ENCODE results near the gene NFATC2.

Gene NFATC2

DNA sequence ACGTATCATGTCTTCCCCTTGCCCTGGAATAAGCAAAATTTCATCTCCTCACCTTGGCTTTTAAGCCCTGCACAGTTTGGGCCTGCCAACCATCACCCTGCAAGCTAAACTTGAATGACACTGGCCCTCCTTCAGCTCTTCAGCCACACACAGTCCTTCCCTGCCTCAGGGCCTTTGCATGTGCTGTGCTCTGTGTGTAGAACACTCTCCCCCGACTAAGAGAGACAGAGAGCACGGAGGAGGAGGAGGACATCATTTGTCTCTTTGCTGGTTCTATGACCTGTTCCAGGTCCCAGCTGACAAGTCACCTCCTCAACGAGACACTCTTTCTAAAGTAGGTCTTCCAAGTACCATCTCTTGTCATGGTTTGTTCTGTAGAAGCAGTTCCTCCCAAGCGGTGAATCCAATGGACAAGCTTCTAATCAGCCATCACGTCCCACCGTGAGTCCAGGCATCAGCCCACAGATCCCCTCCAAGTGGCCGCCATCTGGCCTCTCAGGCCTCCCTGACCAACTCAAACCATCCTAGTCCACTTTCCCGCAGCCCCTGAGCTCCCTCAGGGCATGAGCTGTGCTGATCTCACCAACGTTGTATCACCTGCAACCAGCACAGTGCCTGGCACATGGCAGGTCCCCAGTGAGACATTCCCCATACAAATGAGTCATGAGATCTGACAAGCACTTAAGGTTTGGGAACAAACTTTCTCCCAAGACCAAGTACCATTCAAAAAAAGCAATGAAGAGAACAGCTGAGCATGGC is 30.5 kb downstream of the NFATC2 start:
- peak; percentile 38 for DNase-seq

DNA sequence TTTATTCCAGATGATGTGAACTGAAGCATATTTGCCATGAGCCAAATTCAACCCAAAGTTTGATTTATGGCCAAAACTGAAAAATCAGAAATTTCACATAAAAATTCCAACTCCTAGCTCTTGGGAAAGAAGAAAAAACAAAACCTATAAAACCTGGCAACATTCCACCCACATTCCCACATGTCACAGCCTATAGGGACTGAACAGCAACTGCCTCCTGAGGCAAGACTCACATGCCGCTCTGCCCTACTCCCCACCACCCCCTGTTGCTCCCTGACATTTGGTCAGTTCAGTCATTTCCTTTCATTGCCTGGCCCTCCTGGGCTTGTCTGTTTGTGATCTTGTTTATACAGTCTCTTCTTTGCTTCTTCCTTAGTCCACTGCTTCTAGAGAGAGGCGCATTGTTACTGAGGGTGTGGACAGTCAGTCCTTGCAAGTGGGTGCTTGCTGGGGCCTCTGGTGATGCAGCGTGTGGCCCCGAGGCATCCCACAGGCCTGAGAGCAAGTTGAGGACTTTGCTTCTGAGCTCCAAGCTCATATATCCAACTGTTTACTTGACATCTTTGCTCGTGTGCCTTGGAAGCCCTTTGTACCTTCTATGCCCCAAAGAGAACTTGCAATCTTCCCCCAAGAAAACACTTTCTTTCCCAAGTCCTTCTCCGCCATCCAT is 31.4 kb downstream of the NFATC2 start:
- DNase-seq = no peak

DNA sequence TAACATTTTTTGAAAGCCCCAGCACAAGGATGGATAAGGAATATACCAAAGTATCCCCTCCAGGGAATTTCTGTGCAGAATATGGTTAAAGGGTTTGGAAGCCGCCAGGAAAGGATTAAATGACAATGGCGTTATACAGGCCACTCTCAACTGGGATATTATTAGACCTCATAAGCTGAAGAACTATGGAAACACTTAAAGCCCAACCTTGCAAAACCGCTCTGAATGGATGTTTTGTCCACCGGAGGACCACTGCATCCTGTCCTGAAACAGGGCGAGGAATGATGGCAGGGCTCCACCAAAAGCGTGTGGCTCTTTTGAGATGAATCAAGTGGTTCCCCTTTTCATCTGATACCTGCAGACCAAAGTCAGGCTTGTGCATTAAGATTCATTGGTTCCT is 32.4 kb downstream of the NFATC2 start:
- DNase-seq = no peak

DNA sequence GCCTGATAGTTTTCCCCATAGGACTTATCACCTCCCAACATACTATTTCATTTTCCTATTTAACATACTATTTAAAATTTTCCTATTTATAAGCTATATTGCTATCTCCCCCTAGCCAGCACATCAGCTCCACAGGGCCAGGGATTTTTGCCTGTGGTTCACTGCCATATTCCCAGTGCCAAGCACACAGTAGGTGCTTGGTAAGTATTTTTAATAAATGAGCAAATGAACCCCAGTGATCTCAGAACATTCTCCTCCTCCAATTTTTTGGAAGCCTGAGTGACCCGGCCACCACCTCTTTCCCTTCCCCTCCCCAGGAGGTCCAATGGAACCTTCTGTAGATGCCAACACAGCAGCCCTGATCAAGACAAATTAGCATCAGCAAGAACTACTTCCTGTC is 33.3 kb downstream of the NFATC2 start:
- no peak for DNase-seq

DNA sequence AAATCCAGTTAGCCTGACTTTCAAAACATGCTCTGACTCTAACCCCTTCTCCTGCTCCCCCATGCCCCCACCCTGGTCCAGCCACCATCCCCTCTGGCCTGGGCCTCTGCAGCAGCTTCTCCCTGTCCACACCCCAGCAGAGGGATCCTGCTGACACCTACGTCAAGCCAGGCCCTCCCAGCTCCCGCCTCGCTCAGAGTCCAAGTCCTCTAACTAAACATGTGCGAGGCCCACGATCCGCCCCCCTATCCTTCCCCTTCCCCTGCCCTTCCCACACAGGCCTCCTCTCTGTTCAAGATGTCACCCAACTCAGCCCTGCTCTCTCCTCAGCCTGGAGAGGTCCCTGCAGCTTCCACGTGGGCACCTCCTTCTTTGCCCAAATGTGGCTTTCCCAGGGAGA is 33.7 kb downstream of the NFATC2 start:
- DNase-seq = no peak

DNA sequence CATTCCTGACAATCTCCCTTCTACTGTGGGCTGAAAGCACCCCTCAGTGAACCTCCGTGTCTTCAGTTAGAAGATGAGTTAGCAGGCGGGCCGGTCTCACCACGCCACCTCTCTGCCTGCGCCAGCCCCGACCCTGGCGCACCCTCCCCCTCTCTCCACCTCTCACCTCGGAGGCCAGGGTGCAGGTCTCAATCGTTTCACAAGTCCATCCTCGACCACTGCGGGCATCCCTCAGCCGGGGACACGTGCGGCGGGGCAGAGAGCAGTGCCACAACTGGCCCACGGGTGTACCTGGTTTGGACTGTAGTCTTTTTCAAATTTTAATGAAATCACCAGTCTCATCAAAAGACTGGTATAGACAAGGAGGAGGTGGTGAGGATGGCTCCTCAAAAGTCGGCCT is 34.4 kb downstream of the NFATC2 start:
- no peak for DNase-seq

DNA sequence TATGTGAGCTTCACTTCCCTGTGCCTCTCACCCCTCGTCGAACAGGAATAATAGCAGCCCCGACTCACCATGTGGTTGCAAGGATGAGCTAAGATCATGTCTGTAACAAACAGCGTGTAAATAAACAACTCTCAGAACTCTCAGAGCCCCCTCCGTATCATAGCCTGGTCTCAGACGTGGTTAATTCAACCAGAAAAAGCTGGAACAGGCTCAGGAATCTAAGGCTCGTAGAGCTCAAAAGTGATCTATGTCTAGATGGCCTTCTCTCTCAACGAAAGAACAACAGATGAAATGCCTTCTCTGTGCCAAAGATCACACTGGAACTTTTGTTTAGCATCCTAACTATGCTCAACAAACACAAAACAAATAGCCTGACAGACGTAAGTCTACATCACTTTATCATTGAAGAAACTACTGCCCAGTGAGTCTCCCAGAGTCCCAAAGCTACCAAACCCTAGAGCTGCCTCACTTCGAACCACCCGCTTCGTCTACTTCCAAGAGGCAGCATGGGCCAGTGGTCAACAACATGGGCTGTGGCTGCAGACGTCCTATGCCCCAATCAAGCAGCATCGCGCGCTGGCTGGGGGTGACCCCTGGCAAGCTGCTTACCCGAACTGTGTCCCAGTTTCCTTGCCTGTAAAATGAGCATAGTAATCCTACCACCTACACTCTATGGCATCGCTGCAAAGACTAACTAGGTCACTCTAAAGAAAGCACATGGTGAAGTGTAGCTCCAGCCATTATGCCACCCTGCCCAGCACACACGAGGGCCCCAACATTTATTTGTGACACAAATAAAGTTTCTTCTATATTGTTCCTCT is 35.1 kb downstream of the NFATC2 start:
- no peak for DNase-seq

DNA sequence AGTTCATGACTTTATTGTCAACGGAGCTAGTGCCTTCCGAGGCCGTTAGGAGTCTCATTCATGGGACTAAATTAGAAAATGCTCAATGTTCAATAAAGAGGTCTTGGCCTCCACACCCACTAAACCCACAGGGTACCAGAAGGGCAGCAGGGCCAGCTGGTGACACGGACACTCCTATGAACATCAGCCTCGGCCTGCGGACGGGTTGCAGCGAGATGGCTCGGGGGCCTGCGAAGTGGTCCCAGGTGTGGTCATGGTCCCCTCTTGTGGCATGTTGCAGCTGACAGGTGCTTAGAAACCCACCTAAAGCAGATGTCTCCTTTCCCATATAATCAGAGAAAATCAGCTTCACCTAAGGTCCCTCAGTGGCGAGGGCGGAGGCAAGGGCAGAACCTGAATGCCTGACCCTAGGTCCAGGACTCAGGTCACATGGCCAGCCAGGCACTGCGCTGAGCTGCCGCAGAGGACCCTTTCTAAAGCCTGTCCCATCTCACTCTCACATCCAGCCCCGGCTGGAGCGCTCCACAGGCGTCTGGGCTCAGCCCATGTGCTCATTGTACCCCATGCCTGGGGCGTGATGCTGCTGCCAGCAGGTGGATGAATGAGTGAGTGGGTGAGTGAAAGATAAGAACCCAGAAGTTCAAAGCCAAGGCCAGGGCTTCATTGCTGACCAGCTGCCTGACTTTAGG is 35.8 kb downstream of the NFATC2 start:
- DNase-seq = no peak

DNA sequence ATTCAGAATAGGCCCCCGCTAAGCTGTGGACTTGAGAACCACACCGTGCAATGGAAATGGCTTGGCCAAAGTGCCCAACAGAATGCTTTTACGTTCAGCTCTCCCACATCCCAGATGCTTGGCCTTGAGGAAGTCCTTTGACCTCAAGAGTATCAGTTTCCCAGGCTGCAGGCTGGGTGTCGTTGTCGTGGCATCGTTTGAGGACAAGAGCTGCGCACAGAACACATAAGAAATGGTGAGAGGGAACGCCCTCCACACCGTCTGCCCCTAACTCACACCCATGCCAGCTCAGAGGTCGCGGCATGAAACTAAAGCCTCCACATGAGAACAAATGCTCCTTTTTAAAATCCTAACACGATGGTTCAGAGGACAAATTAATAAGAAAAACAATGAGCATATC is 37.0 kb downstream of the NFATC2 start:
- no peak for DNase-seq

DNA sequence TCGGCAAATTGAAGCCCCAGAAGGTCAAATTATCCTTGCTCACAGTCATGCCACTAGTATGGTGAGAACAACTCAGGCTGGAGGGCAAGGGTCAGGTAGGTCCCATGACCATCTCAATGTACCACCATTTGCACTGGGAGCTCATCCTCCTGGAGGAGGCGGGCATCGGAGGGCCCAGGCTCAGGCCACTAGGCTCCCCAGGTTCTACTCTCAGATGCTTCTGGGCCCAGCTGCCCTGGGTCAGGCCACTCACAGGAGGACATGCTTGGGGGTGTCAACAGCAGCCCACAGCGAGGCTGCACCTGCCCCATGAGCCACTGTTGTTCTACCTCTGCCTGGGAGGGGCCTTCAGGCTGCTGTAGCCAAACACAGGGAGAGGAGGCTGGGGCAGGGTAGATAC is 39.1 kb downstream of the NFATC2 start:
- no peak for DNase-seq

DNA sequence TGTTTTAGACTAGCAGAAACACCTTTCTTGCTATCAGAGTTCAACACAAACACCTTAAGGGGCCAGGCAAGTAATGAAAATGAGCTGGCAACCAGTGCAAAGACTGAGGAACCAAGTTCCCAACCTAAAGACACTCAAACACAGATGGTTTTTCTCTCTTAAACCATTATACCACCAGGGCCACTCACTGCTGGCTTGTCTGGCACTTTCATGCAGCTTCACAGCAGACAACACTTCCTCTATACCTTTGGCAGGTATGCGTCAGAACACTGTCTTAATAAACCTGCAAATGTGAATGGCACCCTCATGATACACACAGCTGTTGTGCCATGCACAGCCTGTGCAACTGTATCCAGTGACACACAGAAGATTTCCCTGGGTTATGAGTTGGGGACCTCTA is 41.6 kb downstream of the NFATC2 start:
- DNase-seq = no peak

DNA sequence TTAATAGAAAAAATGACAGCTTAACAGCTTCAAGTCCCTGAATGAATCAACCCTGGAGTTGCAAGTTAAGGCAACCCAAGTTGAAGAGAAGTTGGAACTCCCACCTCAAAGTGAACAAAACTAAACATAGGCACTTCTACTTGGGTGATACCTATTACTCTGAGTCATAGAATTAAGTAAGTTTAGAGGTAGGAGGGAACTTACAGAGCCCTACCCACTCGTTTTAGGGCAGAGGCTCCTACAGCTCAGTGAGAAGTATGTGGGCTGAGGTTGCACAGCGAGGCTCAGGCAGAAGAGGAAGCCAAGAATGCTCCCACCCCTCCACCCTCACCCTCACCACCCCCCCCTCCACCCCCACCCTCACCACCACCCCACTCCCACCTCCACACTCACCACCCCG is 42.2 kb downstream of the NFATC2 start:
- peak; percentile 38 for DNase-seq

DNA sequence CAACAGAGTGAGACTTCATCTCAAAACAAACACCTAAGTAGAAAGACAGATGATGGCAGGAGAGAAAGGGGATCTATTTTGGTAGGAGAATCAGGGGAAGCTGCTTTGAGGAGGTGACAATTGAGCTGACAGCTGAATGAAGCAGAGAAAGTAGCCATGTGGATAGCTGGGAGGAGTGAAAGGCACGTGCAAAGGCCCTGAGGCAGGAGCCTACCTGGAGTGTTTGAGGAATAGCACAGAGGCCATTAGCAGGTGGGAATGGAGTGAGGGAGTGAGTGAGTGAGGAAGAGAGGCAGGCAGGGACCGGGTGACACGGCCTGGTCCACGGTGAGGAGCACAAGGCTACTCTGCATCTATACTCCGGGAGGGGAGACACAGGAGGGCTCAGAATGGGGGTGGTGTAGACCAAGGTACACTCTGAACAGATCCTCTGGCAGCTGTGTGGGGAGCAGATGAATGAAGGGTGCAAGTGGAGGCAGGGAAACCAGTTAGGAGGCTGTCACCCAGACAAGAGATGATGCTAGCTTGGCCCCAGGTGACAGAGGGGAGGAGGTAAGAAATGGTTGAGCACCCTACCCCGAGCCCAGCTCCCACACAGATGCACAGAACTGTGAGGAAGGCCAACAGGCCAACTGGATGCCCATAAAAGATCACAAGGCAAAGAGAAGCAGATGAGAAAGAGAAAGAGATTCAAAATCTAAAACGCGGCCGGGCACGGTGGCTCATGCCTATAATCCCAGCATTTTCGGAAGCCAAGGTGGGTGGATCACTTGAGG is 43.6 kb downstream of the NFATC2 start:
- DNase-seq = no peak

DNA sequence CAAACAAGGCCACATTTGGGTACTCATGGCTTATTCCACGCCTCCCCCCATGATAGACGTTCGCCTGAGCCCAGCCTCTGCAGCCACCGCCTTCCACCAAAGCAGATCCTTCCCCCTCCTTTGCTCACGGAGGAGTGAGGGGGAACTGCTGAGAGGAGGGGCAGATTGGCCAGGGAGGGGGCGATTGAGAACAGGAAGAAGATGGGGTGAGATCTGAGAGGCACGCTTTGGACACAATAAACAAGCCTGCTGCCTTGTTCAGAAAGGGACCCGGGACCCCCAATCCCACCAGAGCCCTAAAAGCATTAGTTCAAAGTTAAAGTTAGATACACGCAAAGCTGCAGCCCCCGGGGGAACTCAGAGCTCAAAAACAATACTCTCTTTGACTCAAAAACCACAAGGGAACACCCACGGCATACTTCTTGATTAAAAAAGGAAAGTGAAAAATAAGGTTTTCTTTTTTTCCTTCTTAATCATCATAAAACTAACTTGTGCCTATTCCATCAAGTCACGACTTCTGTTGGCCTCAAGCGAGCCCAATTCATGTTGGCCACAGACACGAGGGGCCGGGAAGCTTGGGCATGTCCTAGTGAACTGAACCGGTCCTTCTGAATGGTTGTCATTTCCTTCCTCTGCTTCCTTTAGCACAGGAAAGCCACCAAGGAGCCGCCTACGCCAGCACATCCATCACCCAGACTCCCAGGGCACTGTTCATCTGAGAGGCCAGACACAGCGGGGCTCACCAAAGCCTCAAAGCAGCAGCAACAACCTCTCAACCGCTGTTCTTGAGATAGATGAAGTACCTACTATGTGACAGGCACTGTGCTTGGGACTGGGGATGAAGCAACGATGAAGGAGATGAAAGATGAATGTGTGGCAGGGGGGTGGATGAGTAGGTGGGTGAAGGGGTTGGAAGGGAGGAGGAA is 44.7 kb downstream of the NFATC2 start:
- DNase-seq = peak; percentile 53

DNA sequence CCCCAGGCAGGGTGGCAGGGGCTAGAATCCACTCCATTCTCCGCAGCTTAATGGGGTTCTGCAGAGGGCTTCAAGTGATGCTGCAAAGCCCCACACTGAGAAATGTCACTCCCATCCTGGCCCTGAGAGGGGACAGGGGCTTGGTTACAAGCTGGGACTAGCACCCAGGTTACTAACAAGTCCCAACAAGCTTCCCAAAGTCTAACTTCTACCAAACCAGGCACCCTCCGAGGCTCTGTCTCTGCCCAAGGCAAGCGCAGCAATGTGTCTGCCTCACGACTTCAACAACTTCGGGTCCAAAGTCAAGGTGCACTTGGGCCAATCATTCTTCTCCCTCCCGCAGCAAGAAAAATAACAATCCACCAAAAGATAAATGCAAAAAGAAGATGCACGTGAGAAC is 45.6 kb downstream of the NFATC2 start:
- no peak for DNase-seq

DNA sequence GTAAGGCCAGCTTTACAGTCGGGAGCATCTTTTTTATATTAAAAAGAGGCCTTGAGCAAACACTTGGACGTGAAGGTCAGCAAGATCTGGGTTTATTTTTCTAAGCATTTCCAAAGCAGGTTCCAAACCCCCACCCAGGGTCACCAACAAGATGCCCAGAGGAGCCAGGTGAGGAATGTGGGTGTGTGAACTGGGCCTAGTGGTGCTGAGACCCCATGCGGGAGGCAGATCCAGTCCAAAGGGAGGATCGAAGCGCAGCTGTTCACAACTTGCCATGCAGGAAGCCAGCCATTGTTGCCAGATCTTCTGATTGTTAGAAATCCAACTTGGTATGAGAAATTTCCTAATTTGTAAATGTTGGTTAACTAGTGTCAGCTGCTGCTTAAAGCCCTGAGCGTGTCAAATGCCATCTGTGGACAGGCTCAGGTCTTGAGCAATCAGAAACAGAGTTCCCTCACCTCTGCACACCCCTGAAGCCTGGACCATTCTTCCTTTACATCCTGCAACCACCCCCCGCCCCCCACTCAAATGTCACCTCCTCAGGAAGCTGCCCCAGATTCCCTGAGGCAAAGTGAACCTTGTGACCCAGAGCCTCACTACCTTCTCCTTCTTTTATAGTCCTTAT is 46.5 kb downstream of the NFATC2 start:
- no peak for DNase-seq

DNA sequence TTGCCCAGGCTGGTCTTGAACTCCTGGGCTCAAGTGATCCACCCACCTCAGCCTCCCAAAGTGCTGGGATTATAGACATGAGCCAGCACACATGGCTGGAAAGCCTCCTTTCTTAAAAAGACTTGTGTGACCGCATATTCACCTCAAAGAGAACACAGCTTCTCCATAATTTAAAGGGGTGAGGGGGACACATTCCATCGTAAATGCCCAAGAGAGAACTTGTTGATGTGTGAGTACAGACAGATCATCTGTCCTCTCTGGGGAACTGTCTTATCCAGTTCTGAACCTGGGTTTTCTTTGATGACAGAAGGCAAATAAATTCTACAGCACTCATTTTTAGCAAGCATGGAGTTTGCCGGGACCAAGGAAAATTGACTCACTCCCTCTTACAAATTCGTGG is 47.2 kb downstream of the NFATC2 start:
- no peak for DNase-seq

DNA sequence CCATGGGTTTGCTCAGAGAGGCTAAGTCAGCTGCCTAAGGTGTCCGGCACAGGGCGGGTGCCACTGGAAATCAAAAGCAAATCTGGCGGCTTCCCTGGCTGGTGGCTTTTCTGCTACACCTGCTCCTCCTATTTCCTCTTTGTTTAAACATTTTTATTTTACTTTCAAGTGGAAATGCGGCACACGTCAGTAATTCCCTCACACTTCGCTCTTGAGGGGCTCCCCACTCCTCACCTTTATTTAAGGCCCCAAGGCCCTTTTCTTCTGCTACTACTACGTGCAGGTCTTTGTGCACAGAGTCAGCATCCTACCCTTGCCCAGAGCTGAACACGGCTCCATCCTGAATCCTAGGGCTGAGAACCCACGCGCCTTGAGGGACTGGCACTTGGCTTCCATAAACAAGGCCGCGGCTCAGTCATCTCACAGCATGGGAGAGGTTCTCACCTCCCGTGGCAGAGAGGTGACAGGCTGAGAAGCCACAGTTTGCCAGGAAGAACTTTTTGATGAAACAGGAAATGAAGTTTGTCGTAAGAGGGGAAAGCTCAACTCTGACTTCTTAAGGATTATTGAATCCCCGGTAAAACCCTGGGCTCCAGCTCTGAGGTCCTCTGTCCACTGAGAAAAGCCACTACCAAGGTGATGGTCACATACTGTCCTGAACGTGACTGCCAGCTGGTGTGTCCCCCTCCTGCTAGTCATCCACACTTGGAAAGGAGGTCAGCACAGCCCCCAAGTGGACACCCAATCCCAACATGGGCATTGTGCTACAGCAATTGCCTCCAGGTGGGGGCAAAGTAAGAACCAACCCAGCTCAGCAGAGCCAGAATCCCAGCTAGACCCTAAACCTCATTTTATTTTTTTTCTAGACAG is 48.0 kb downstream of the NFATC2 start:
- no peak for DNase-seq

DNA sequence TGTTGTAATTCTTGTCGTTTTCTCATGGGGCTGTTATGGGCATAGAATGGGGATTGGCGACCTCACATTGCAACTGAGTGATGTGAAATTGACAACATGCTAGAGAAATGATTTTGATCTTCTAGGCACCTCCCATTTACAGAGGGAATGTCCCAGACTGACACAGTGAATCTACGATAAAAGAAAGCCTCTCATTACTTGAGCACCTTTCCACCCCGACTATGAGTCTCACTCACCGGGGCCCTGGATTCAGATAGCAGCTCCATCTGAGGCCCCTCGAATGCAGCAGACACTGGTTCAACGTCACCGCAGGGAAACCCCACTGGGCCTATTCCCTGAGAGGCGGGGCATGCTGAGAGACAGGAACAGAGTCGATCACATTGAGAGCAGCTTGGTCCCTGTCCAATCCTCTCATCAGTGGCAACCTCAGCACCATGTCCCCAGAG is 49.1 kb downstream of the NFATC2 start:
- DNase-seq = peak; percentile 53
